Erythroblast (primary cell): ENCODE results near the gene SUCO.
"Not testable (repeated sequence)": the region's sequence is repeated elsewhere in the genome, so short reads cannot be mapped to it uniquely, and the experiment has no call there.

Source experiments
- DNase-seq, 2 experiments: peaks; one replicate each; lab custom pipeline; 2025; lab: John Stamatoyannopoulos, UW
- GATA1 ChIP-seq: IDR thresholded peaks from 2 replicates; pipeline ENCODE4 v1.6.1; 2011; ENCODE audit warnings: low read depth, mild to moderate bottlenecking, control low read depth, low read length, moderate library complexity
- POLR2A ChIP-seq: IDR thresholded peaks from 2 replicates; pipeline ENCODE4 v1.6.1; 2011; ENCODE audit warnings: mild to moderate bottlenecking, low read length

Gene SUCO

GRCh38 chr1:172559572-172560210, 26.7 kb downstream of the SUCO start:
- no peak for DNase-seq
- TF ChIP-seq POLR2A = no peak
- TF ChIP-seq GATA1 = no peak

DNA sequence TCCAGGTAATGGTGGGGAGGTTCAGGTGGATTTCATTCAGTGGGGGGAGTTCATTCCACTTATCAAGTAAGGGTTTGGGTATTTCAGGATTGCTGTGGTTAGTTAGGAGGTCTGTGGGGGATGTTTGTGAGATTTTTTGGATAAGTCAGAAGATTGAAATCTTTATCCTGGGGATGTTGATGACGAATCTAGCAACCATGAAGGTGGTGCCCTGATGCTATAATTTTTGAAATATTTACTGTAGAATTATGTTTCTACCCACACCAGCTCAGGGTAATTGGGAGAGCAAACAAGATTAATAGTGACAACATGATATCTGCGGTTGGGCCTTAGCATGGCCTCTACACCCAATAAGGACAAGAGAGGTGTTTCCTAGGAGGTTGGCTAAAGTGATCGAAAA, 28.3 kb downstream of the SUCO start:
- no peak for DNase-seq
- TF ChIP-seq POLR2A (no peak), GATA1 (no peak)

DNA sequence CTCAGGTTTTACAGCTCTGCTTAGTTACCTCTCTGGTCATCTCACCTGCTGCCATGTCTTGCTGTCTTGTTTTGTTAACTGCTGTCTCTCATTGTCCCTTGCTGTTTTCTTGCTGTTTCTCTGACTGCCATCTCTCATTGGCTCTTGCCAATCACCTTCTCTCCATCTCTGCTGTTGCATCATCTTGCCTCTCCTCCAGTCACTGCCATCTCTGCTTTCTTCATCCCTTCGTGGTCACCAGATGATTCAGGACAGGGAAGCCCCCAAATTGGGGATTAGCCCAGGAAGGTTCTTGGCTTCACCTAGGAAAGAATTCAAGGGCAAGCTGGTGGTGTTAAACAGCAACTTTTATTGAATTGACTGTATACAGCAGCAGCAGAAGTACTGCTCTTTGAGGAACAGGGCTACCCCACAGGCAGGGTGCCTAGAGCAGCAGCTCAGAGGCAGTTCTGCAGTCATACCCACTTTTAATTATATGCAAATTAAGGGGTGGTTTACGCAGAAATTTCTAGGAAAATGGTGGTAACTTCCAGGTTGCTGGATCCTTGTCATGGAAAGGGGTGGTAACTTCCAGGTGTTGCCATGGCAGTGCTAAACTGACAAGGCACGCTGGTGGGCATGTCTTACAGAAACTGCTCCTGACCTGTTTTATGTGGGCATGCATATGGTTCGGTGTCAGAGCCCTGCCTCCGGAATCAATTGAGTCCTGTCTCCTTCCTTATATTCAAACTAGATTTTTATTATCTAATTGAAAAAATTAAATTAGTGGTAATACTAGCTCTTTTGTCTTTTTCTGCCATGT, 33.4 kb downstream of the SUCO start:
- TF ChIP-seq POLR2A (no peak), GATA1 (no peak)
- DNase-seq = peak in 1 of 2 experiments; percentile 43

- TF ChIP-seq GATA1 (no peak), POLR2A (no peak)
- no peak for DNase-seq
These were observed 34.8 kb downstream of the SUCO start for GRCh38 chr1:172567720-172568119.

DNA sequence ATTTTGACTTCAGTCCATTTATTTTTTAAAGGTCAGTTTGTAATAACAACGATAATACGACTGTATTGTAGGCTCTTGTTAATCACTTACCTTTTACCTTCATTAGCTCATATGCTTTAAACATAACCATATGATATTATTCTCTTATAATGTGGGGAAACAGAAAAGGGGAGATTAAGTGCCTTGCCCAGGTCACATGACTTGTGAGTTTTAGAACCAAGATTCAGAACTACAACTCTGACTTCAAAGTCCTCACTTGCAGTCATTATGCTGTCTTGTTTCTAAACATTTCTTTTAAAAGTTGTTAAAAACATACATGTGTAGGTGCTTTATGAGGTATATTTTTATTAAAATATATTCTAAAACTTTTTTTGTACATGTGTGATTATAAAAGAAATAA, 41.1 kb downstream of the SUCO start:
- TF ChIP-seq POLR2A = no peak

GRCh38 chr1:172578586-172578985, 45.6 kb downstream of the SUCO start:
- DNase-seq = no peak
- TF ChIP-seq GATA1 = no peak
- TF ChIP-seq POLR2A = no peak

More for the DNA sequence above, 41.1 kb downstream of the SUCO start:
- DNase-seq = no peak

DNA sequence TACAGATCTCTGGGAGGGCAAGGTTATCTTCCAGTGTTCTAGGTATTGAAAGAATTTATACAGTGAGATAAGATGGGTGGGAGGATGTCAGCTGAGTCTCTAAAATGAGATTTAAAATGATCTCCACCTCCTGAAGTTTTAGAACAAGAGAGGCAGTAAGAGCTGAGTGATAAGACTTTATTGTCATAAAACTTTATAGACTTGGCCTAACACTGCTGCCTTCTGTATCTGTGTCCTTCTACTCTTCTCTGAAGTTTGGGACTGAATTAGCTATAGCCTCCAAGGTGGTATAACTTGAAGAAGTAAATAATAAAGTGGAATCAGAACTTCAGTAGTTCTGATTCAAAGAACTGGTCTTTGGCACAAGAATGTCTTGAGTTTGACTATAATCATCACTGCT, 48.3 kb downstream of the SUCO start:
- TF ChIP-seq POLR2A (no peak), GATA1 (no peak)
- DNase-seq = no peak

- DNase-seq = no peak
These were observed 48.8 kb downstream of the SUCO start for GRCh38 chr1:172581779-172582178.

GRCh38 chr1:172582889-172583288, 49.9 kb downstream of the SUCO start:
- TF ChIP-seq GATA1 = no peak
- TF ChIP-seq POLR2A = no peak
- DNase-seq = peak in 1 of 2 experiments; percentile 15

More at GRCh38 chr1:172581779-172582178, 48.8 kb downstream of the SUCO start:
- TF ChIP-seq POLR2A (no peak), GATA1 (no peak)

- TF ChIP-seq GATA1 = no peak
- no peak for TF ChIP-seq POLR2A
- no peak for DNase-seq
These were observed 52.4 kb downstream of the SUCO start for GRCh38 chr1:172585348-172585747.

- DNase-seq = no peak
- TF ChIP-seq GATA1 (no peak), POLR2A (no peak)
These were observed 52.9 kb downstream of the SUCO start for GRCh38 chr1:172585861-172586260.

- DNase-seq = no peak
These were observed 55.6 kb downstream of the SUCO start for GRCh38 chr1:172588296-172589291.

DNA sequence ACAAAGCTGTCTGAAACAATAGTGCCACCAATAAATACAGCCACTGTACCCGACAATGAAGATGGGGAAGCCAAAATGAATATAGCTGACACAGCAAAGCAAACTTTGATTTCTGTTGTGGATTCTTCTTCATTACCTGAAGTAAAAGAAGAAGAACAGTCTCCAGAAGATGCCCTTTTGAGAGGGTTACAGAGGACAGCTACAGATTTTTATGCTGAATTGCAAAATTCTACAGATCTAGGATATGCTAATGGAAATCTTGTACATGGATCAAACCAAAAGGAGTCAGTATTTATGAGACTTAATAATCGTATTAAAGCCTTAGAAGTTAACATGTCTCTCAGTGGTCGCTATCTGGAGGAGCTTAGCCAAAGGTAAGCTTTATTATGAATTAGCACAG, 56.6 kb downstream of the SUCO start:
- no peak for DNase-seq
- TF ChIP-seq POLR2A (no peak), GATA1 (no peak)

More at GRCh38 chr1:172588296-172589291, 55.6 kb downstream of the SUCO start:
- no peak for TF ChIP-seq GATA1
- no peak for TF ChIP-seq POLR2A

- not testable (repeated sequence) for DNase-seq
These were observed 58.5 kb downstream of the SUCO start for GRCh38 chr1:172591429-172591828.

GRCh38 chr1:172595066-172595465, 62.1 kb downstream of the SUCO start:
- DNase-seq = not testable (repeated sequence)

GRCh38 chr1:172596782-172597181, 63.8 kb downstream of the SUCO start:
- not testable (repeated sequence) for DNase-seq
